Measurements from ENCODE around the gene KCNJ10.

- TF ChIP-seq CTCF (IDR thresholded peaks at IDR 0.05; ENCODE audit: low read depth, low read length): no peak
- no peak for TF ChIP-seq EZH2phosphoT487 (IDR thresholded peaks at IDR 0.05; ENCODE audit: low read depth)
These were observed 90.7 kb downstream of the KCNJ10 start for GRCh38 chr1:159979257-159979656.

Data from OCI-LY3 (cell line).